GM18508 (cell line): Measurements from ENCODE around the gene SGO2.
"Not testable (repeated sequence)": the region's sequence is repeated elsewhere in the genome, so short reads cannot be mapped to it uniquely, and the experiment has no call there.

Source experiments
- ATAC-seq: cut with Tn5 transposase; IDR thresholded peaks from one replicate; pipeline ENCODE4 v1.9.1; 2021; ENCODE audit warnings: moderate number of reproducible peaks; ENCODE audit not compliant: insufficient read depth, unreplicated experiment

SGO2 gene

DNA sequence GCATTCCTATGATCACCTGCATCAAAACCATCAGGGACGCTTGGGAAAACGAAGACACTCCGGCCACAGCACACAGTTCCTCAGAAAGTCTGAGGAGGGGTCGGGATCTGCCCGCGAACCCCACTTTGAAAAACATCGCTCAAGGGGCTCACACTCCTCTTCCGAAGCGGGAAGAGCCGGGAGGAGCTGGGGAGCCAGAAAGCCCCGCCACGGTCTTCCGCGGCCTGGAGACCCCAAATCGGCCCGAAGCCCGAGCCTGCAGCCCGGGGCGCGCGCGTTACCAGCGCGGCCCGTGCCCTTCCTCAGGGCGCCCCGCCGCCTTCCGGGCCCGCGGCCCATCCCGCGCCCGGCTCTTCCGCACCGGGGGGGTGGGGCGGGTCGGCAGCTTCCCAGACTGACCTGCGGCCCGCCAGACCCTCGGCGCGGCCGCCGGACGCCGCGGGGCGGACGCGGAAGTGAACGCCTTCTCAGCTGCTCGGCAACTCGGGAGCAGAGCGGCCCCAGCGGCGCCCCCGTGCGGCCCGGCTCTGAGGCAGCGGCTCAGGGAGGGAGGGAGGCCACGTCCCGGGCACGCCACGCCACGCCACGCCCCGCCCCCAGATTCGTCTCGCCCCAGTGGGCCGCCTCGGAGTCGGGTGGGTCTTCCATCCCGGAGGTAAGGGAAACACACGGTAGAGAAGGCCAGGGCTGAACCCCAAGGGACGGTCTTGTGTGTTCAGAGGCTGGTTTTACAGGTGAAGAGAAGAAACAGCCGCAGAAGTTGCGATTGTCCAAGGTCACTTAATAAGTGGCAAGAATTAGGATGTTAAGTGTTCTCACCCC, 16.2 kb upstream of the SGO2 start, which contains the start of gene KCTD18:
KCTD18 (minus strand) TSS at position 457 of the 822 bp plus-strand sequence. CDS start 3,052 bp downstream, outside the sequence.
- peak; percentile 92 for ATAC-seq

DNA sequence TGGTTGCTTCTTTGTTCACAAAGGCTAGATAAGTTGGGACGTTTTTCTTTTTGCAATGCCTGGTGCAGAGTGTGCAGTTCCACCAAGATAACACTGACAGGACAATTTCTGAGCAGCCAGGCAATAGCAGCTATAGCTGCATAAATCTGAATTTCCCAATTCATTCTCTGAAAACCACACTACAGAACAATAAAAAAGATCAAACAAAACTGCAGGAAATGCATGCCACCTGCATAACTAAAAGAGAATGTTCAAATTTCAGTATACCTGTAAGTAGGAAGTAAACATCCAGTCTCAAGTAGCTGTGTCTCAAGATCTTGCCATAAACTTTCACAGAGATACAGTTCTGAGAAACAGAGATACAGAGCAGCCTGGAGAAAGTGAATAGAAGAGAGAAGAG, 10.9 kb upstream of the SGO2 start:
- ATAC-seq, result no peak

GRCh38 chr2:200523158-200523557, 2.8 kb upstream of the SGO2 start:
- ATAC-seq, result no peak

GRCh38 chr2:200523604-200524003, 2.4 kb upstream of the SGO2 start:
- ATAC-seq, result no peak

- ATAC-seq, result no peak
Observed at GRCh38 chr2:200525066-200525465, 941 bp upstream of the SGO2 start.

DNA sequence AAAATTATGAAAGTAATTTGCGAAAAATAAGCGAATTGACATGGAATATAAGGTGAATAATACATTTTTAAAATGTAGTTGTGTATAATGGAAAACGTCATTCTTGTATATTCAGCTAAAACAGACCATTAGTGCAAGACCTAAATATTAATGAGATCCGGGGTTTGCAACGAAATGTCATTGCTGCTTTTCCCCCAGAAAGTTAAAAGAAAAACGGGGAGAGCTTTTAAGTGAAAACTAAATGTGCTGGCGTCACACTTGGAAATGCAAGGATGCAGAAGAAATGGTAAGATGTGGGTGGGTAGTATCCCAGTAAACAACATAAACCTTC, 491 bp upstream of the SGO2 start:
- ATAC-seq, result no peak

DNA sequence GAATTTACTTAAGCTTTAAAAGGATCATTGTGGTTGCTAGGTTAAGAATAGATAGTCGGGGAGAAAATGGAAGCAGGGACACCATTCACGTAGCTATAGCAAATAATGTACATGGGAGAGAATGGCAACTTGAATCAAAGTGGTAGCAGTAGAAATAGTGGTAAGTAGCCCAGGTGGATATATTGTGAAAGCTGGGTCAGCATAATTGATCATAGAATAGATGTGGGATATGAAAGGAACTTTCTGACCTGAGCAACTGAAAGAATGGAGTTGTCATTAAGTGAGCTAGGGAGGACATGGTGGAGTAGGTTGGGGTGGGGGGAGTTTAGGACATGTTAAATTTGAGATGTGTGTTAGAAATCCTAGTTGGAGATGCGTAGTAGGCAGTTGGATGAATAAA, 2.2 kb downstream of the SGO2 start:
- ATAC-seq, result no peak

DNA sequence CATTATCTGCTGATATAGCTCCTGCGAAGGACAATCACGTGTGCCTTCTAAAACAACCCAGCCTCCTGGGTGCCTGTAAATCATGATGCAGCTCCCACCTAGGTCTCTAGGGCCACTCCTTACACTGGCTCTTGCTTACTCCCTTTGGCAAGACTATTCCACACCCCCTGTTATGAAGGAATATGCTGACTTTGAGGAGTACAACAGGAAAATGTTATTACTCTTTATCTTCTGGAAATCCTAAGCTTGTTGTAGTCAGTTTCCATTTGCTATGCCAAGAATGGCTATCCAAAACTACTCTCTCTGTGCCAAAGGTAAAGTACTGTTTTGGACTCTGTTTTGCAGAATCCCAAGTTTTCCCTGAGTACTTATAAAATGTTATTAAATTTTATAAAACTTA, 7.7 kb downstream of the SGO2 start:
- no peak for ATAC-seq

- no peak for ATAC-seq
Observed at GRCh38 chr2:200534572-200534971, 8.6 kb downstream of the SGO2 start.

GRCh38 chr2:200538139-200538538, 12.1 kb downstream of the SGO2 start:
- ATAC-seq, result no peak

DNA sequence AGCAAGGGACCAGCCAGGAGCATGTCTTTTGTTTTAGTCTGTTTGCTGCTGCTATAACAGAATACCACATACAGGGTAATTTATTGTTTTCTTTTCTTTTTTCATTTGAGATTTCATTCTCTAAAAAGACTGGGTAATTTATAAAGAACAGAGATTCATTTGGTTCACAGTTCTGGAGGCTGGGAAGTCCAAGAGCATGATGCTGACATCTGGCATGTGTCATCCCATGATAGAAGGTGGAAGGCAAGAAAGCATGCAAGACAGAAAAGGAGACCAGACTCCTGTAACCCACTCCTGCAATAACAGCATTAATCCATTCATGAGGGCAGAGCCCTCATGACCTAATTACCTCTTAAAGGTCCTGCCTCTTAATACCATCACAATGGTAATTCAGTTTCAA, 14.8 kb downstream of the SGO2 start:
- no peak for ATAC-seq

DNA sequence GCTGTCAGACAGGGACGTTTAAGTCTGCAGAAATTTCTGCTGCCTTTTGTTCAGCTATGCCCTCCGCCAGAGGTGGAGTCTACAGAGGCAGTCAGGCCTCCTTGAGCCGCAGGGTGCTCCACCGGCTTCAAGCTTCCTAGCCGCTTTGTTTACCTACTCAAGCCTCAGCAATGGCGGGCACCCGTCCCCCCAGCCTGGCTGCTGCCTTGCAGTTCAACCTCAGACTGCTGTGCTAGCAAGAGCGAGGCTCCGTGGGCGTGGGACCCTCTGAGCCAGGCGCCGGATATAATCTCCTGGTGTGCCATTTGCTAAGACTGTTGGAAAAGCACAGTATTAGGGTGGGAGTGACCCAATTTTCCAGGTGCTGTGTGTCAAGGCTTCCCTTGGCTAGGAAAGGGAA, 40.6 kb downstream of the SGO2 start:
- ATAC-seq, result not testable (repeated sequence)

DNA sequence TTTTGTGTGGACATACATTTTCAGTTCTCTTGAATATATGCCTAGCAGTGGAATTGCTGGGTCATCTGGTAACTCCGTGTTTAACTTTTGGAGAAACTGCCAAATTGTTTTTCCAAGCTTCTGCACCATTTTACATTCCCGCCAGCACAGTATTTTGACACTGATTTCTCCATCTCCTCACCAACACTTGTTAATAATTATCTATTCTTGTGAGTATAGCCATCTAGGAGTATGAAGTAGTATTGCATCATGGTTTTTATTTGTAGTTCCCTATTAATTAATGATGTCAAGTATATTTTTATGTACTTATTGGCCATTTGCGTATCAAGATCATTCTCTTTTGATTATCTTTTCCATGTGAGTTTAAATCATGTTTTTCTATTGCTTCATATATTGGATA, 41.9 kb downstream of the SGO2 start:
- no peak for ATAC-seq

GRCh38 chr2:200575957-200576356, 50.0 kb downstream of the SGO2 start:
- no peak for ATAC-seq

- ATAC-seq, result no peak
Observed at GRCh38 chr2:200577027-200577426, 51.0 kb downstream of the SGO2 start.

DNA sequence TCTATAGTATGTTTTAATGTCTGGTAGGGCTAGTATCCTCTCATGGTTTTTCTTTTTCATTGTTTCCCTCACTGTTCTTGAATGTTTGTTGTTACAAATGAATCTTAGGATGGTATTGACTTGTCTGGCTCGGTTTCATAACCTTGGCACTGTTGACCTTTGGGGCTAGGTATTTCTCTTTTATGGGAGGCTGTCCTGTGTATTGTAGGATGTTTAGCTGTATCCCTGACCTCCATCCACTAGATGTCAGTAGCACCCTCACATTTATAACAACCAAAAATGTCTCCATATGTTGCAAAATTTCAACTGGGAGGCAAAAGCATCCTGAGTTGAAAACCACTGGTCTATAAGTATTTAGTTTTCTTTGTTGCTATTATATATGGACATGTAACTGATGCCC, 52.8 kb downstream of the SGO2 start:
- ATAC-seq, result no peak

- ATAC-seq, result no peak
Observed at GRCh38 chr2:200584639-200585038, 58.6 kb downstream of the SGO2 start.

- ATAC-seq, result no peak
Observed at GRCh38 chr2:200585340-200585729, 59.3 kb downstream of the SGO2 start.

- no peak for ATAC-seq
Observed at GRCh38 chr2:200585730-200586643, 60.0 kb downstream of the SGO2 start, which contains the start of gene AOX1. Gene AOX1 (plus strand): TSS chr2:200586014. CDS start chr2:200586109, 95 bp downstream.

DNA sequence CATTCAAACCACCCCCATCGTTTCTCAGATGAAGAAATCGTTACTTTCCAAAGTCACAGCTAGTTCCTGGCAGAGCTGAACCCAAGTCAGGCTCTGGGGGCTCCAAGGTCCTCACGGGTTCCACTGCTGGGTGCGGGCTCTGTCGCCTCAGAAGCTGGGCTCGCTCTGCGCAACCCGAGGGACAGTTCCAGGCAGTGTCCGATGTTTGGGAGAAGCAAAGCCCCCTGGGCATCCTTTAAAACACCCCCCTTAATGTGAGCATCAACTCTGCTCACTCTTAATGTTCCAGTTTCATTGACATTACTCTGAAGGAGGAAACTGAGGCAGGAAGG, 60.6 kb downstream of the SGO2 start:
- no peak for ATAC-seq

- no peak for ATAC-seq
Observed at GRCh38 chr2:200587007-200587616, 61.1 kb downstream of the SGO2 start.
